Middle frontal gyrus (tissue), 1 donor: Measurements from ENCODE around the gene COBLL1.

Experiments
- DNase-seq: peaks from one replicate; pipeline ENCODE4 v3.0.0-alpha.2; 2015; ENCODE audit warnings: low spot score; ENCODE audit errors: extremely low spot score

Gene COBLL1

DNA sequence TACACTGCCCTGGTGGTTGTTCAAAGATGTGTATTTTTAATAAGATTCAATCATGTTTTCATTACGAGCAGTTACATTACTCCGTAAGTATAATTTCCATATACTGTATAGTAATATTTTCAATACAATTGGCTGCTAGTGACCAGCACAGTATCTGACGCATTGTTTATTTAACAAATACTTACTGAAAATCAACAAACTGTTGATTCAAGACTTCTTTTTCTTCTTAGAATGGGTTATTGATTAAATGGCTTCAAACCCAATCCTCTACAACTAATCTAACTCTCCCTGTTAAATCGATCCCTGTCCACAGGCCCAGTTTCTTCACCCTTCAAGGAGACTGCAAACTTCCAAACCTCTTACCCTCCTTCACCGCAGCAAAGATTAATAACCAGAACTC lies 18.5 kb downstream of the COBLL1 start:
- DNase-seq = no peak

DNA sequence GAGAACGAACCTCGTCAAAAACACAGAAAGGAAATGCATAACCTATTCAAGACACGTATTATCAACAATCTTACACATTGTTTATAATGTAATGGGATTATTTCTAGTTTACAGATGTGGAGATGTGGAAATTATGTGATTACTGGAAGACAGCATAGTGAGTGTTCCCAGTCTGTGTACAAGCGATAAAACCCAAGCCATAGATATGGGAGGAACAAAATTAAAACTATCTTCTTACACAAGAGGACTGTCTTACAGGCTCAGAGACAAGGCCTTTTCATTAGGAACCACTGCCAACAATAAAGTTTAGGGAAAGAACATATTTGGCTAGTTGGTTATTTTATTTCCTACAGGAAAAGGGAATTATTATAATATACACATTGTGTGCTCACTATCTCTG lies 20.3 kb downstream of the COBLL1 start:
- no peak for DNase-seq

DNA sequence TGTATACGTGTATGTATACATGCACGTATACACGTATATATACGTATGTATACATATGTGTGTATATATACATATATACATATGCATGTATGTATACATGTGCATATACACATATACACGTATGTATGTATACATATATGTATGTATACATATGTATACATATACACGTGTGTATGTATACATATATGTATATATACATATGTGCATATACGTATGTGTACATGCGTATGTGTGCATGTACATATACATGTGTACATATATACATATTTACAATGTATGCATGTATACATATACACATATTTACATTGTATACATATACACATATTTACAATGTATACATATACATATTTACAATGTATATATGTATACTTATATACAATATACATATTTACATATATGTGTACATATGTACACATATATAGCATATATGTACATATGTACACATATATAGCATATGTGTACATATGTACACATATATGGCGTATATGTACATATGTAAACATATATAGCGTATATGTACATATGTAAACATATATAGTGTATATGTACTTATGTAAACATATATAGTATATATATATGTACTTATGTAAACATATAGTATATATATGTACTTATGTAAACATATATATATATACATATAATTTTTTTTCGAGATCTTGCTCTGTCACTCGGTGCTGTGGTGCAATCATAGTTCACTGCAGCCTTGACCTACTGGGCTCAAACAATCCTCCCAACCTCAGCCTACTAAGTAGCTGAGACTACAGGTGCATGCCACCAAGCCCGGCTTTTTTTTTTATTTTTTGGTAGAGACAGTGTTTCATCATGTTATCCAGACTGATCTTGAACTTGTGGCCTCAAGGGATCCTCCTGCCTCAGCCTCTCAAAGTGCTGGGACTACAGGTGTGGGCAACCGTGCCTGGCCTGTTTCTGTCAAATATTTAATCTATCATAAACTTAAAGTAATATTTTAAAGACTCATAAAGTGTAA lies 23.2 kb downstream of the COBLL1 start:
- DNase-seq = no peak

DNA sequence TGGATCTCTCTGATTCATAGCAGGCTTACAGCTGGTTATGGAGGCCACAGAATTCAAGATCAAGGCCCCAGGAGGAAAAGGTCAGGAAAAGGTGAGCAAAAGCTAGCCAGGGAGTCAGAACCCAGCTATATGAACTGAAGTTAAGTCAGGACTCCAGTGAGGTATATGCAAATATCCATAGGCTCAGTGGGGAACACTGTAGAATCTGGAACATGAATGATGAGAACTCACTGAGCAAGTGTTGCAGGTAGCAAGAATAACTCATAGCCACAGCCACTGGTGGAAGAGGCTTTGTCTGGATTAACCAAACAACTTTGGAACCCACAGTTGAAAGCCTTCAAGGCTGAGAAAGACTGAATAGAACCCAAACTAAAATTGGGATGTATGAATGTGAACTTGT lies 24.7 kb downstream of the COBLL1 start:
- no peak for DNase-seq

DNA sequence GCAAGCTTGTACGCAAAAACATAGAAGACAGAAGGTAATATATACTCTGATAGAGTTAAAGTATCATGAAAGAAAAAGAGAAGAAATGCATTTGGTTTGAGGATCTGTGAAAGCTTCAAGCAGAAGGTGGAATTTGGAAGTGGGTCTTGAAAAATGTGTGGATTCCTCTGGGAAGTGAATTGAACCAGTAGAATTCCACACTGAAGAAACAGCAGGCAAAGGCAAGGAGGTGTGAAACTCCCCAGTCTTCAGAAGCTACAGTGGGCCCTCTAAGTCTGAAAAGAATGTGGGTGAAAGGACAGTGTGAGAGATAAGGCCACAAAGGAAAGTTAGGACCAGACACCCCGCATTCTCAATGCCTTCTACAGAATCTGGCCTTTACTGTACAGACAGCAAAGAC lies 25.6 kb downstream of the COBLL1 start:
- DNase-seq = no peak

DNA sequence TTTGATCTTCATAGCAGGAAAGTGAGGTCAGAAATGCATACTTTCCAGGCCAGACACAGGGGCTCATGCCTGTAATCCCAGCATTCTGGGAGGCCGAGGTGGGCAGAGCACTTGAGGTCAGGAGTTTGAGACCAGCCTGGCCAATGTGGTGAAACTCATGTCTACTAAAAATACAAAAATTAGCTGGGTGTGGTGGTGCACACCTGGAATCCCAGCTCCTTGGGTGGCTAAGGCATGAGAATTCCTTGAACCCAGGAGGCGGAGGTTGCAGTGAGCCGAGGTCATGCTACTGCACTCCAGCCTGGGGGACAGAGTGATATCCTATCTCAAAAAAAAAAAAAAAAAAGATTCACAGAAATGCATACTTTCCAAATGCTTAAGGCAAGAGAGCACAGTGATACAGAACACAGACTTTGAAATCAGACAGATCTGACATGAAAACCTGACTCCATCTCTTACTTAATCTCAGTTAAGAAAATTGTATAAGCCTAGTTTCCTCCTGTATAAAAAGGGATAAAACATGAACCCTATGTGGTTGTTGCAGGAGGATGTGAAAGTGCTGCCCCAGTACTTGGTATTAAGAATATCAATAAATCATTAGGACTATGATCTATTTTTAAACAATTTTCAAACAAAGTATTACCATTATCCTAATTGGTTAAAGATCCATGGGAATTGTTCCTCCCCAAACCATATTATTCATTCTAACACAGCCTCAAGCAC lies 26.4 kb downstream of the COBLL1 start:
- no peak for DNase-seq

DNA sequence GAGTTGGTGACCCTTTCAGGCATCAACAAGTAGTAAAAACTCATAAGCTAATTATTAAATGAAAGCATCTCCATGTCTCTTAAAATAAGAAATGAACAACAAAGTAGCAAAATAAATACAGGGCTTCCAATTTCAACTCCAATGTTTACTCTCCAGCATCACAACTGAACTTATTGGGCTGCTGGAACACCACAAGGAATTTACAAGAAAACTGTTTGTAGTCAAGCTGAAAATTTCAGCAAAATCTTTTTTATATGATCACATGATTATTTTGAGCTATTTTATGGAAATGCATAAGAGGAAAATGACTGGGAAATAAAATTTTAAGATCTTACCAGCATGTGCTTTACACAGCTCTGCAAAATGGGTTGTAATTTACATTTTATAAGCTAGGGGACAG lies 28.1 kb downstream of the COBLL1 start:
- no peak for DNase-seq

DNA sequence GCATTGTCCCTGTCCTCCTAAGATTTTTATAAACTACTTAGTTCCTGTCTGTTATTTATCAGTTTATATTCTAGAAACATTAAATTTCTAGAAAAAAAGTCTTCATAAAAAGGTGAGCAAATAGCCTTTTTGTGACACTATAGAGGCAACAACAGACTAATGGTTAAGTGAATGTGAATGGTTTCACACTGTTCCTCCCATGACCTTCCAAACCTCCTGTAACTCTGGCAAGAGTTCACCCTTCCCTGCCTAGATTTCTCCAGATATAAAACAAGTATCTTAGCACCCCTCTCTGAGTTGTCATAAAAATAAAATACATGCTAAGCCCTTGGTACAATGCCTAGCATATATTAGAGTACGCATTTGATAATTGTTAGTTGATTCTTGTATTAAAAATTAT lies 29.2 kb downstream of the COBLL1 start:
- no peak for DNase-seq

DNA sequence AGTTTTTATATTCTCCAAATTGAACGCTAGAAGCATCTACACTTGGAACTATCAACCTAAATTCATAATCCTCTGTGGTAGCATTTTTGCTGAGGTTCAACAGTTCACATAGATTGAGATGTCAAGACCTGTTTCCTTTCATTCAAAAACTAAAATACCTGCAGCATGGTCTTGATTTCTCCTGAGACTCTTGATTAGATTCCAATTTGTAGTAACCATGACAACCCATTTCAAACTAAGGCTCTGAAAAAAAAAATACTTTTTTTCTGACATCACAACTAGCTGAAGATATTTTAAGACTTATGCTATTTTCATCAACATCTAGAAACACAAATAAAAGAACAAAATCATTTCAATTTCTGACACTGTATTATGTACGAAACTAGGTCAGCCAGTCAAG lies 29.8 kb downstream of the COBLL1 start:
- no peak for DNase-seq

DNA sequence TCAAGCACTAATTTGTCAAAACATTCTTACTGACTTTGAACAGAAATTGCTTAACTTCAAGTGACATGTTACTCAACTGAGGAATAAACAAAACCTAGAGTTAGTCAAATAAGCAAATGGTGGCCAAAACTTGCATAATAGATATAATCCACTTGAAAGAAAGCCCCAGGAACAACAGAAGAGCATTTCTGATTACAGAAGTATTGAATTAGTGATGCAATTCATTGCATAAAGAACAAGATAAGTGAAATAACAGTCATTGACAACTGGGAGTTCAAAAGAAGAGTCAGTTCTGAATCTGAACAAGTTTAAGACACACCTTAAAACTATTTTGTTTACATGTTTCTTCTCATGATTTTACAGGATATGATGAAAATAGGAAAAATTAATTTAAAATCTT lies 30.8 kb downstream of the COBLL1 start:
- DNase-seq = no peak

DNA sequence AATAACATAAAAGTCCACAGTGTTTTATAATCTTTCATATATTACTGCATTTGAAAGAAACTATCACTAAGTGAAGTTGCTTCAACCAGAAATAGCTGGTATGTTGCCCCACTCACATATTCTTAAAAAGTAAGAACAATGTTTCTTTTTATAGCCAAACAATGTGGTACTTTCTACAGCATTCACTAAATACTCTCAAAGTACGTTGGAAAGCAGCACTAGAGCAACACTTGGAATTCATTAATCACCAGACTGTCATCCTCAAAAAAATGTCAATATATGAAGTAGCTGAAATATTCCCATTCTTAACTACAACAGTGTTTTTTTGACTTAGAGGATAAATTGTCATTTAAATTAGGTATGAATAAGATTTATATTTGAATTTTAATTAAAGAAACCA lies 32.8 kb downstream of the COBLL1 start:
- no peak for DNase-seq

DNA sequence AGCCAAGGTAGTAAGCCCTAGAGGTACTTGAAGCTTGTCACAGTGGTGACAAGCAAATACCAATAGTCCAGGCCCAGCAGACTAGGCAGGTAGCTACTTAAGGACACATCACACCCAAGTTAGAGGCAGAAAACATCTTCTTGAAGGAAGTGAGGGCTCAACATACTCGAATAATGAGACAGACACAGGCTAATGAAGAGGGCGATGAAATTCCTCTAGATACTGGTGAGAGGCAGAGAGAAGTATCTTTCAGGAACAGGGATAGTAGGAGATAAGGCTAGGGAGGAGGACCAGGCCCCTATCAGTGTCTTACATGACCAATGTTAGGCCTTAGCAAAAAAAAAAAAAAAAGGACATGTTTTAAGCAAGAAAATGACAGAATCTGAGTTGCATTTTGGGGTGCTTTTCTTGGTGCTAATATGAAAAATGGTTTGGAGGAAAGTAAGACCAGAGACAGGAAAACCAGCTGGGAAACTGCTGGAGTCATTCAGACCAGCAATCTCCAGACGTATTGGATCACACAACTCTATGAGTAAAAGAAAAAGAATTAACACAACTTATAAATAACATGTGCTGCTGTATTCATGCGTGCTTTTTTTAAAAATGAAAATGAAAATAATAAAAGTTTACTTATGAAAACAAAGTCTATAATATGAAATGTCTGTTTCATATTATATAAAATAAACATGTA lies 37.7 kb downstream of the COBLL1 start:
- no peak for DNase-seq

DNA sequence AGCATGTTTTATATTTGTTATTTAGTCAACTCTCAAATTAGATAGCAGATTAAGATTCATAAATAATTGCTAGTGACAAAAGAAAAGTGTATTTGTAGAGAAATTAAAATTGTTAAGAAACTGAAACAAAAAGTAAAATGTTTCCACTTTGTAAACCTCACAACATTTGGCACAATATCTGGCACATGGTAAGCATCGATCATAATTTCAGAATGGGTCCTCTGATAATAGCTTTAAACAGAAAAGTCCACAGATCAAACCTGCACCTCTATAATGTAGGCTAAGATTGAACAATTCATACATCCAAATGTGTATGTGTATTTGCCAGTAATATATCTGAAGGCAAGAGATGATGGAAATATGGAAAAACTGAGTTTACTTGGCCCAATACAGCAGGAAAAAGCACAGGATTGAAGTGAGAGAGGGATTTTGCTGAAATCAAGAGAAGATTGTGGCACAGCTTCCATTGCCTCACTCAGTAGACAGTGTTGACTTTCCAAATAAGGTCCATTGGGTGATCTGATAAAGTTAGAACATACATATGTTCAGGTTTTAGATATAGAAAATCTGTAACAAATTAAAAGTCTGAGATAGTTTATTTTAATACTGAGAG lies 39.4 kb downstream of the COBLL1 start:
- no peak for DNase-seq

DNA sequence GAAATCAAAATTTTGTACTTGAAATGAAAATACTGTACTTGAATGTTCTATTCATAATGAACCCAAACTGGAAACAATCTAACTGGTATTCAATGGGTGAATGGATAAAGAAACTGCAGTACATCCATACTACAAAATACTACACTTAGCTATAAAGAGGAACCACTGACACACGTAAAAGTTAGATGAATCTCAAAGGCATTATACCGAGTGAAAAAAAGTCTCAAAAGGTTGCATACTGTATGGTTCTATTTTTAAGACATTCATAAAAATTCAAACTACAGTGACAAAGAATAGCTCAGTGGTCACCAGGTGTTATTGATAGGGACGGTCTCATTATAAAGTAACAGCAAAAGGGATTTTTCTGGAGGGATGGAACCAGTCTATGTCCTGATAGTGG lies 41.1 kb downstream of the COBLL1 start:
- no peak for DNase-seq

DNA sequence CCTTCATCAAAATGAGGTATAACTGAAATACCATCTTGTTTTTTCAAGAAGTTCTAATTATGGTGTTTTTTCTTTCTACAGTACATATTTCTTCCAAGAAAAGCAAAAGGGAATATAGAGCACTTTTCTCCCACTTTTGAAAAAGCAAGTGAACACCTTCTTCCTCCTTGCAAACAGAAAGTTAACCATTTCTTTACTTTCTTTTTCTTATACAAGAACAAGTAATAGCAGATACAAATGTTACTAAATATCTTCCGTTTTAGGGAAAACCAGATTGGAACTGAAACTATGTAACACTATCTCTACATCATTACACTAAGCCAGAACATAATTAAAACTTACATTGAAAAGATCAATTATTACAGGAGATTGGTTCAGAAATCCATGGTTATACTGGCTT lies 44.0 kb downstream of the COBLL1 start:
- DNase-seq = no peak

DNA sequence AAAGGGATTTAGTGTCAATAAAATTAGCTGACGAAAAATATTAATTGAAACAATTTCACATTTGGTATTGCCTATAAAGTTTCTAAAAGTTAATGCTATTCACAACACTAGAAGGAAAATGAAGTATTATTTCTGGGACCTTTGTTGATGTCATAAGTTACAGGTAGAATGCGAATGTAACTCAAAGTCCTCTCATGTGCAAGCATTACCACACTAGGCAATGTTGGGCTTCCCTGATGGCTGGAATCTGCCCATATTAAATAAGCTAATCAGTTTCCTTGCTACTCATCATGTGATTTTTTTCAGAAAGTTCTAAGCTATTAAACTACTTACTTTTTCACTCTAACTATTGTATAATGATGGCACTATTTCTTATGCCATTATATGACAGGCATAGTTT lies 44.6 kb downstream of the COBLL1 start:
- no peak for DNase-seq

DNA sequence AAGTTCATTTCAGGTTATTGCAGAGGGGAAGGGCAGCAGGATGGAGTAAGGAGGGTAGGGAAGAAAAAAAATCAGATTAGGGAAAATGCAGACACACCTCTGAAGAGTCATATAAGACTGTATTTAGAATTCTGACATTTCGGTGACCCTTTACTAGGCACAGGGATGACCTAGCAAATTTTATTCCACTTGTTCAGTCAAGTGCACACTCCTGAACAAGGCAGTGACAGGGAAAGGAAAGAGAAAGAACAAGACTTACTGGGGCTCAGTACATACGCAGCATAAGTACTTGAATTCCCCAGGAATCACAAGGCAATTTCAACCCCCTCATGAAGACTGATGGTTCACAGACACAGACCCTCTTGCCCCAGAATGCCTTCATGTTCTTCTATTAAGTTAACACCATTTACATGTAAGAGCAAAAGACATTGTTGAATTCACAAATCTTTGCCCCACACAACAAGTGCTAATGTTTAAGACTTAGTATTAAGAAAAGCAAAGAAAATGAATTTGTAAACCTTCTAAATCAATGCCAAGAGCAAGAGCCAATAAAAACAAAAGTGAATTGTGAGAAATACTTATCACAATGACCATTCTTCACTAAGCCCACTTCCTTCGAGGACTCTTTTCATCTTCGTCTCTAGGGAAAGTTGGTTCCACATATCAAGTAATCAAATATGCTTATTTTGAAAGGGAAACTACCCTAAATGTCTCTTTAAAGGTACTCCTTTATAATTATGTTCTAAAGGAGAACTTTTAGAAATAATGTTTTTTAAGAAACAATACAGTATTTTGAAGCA lies 47.0 kb downstream of the COBLL1 start:
- no peak for DNase-seq

DNA sequence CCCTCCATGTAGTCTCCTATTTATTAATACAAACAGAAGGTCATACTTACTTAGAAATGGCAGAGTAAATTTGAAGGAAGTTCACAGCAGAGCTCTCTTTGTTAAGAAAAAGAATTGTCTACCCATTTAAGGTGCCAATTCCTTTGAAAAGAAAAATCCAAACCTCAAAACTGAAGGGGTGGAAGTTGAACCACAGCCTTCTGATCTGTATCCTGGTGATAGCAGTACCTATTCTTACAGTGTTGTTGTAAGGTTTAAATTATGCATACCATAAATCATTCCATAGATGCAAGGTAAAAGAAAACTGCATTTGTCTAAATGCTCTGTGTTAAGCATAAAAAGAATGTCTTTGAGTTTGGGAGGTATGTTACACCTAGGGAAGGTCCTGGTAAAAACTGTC lies 47.6 kb downstream of the COBLL1 start:
- no peak for DNase-seq

DNA sequence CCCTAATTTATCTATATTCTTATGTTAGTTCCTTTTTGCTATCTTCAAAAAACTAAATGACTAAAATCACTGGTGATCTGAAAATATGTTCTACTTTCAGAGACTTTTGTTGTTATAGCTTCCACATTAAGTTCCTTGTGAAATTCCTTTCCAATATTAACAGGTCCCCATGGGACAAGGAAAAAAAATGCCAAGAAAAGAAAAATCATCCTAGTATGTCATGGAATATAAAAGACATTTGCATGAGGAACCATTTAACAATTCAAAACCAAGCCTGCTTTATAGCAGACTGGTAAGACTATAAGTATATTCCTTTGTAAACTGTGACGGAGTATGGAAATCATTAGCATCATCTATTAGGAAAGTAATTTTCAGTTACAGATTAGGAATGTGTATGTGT lies 48.1 kb downstream of the COBLL1 start:
- no peak for DNase-seq

DNA sequence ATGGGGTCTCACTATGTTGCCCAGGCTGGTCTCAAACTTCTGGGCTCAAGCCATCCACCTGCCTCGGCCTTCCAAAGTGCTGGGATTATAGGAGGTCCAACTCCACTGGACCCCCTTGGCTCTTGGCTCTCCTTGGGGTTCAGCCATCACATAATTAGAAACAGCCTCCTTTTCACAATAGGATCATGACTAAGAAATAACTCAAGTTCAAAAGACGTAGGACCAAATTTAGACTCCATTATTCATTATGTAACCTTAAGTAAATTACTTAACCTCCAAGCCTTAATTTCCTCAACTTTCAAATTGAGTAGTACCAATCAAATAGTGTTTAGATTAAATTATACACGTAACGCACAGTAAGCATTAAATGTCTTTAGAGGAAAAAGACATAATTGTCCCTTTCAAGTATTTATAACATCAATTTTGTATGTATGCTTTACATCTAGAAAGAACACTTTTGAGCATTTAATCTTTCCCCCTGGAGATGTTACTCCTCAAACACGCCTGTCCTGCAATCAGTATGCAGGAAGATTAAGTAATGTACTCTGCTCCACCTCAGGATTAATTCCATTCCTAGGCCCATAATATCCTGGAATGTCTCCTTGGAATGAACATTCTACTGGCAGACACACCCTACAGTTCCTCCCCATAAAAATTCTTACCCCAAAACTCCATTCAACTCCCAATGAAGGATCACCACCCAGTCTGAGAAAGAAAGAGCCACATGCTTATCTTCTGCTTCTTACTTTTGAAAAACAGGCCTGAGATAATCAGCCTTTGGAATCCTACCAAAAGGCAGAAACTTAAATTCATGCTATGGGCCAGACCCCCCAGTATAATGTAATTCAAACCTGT lies 49.1 kb downstream of the COBLL1 start:
- no peak for DNase-seq
